ENCODE measurements around the gene WDR4.
"Not testable (repeated sequence)": the region's sequence is repeated elsewhere in the genome, so short reads cannot be mapped to it uniquely, and the experiment has no call there.

The WDR4 gene

GRCh38 chr21:42851812-42852665 lies 27.3 kb downstream of the WDR4 start:
- no peak for DNase-seq

- DNase-seq = peak; percentile 37
Observed at GRCh38 chr21:42850866-42851391, 28.4 kb downstream of the WDR4 start.

GRCh38 chr21:42850463-42850862 lies 28.9 kb downstream of the WDR4 start:
- no peak for DNase-seq

GRCh38 chr21:42849759-42850412 lies 29.5 kb downstream of the WDR4 start:
- DNase-seq = no peak

- no peak for DNase-seq
Observed at GRCh38 chr21:42848932-42849758, 30.2 kb downstream of the WDR4 start.

- not testable (repeated sequence) for DNase-seq
Observed at GRCh38 chr21:42848144-42848931, 31.0 kb downstream of the WDR4 start.

GRCh38 chr21:42847726-42848125 lies 31.6 kb downstream of the WDR4 start:
- DNase-seq = no peak

- no peak for DNase-seq
Observed at GRCh38 chr21:42847051-42847707, 32.2 kb downstream of the WDR4 start.

- DNase-seq = no peak
Observed at GRCh38 chr21:42846221-42846620, 33.1 kb downstream of the WDR4 start.

- DNase-seq = no peak
Observed at GRCh38 chr21:42845296-42845965, 33.9 kb downstream of the WDR4 start.

GRCh38 chr21:42844411-42845113 lies 34.8 kb downstream of the WDR4 start:
- DNase-seq = no peak

- no peak for DNase-seq
Observed at GRCh38 chr21:42843056-42843455, 36.3 kb downstream of the WDR4 start.

GRCh38 chr21:42841916-42842655 lies 37.3 kb downstream of the WDR4 start:
- not testable (repeated sequence) for DNase-seq

GRCh38 chr21:42841156-42841915 lies 38.0 kb downstream of the WDR4 start:
- DNase-seq = no peak

GRCh38 chr21:42840411-42841155 lies 38.8 kb downstream of the WDR4 start:
- DNase-seq = no peak

- DNase-seq = no peak
Observed at GRCh38 chr21:42839271-42840231, 39.8 kb downstream of the WDR4 start.

- not testable (repeated sequence) for DNase-seq
Observed at GRCh38 chr21:42838212-42838690, 41.1 kb downstream of the WDR4 start.
